Measurements from ENCODE around the gene PODXL2. TPM values are rescaled to one million over a fixed set of nuclear protein-coding genes. Genes with fewer than 3 reads are reported as not detected.
A peak's percentile ranks its signal among the peaks of the same experiment; 100 is the strongest.
"Not testable (repeated sequence)": the region's sequence is repeated elsewhere in the genome, so short reads cannot be mapped to it uniquely, and the experiment has no call there.

Gene PODXL2
- polyA plus RNA-seq, 3 donors: 50.7 to 61.2 (median 58.6) TPM

- DNase-seq: no peak
These were observed 59.0 kb downstream of the PODXL2 start for GRCh38 chr3:127688022-127688415.

- DNase-seq: no peak
These were observed 59.7 kb downstream of the PODXL2 start for GRCh38 chr3:127688416-127689265.

GRCh38 chr3:127689266-127689860, 60.4 kb downstream of the PODXL2 start:
- no peak for DNase-seq

GRCh38 chr3:127690106-127690505, 61.1 kb downstream of the PODXL2 start:
- DNase-seq: no peak

- no peak for DNase-seq
These were observed 62.0 kb downstream of the PODXL2 start for GRCh38 chr3:127690823-127691452.

- DNase-seq: no peak
These were observed 62.5 kb downstream of the PODXL2 start for GRCh38 chr3:127691489-127691888.

GRCh38 chr3:127691974-127692373, 63.0 kb downstream of the PODXL2 start:
- DNase-seq: no peak

- DNase-seq: no peak
These were observed 63.7 kb downstream of the PODXL2 start for GRCh38 chr3:127692501-127693335.

- DNase-seq: no peak
These were observed 64.4 kb downstream of the PODXL2 start for GRCh38 chr3:127693336-127693843.

- DNase-seq: no peak
These were observed 65.7 kb downstream of the PODXL2 start for GRCh38 chr3:127694467-127695215.

- DNase-seq: peak; percentile 65
These were observed 68.7 kb downstream of the PODXL2 start for GRCh38 chr3:127697551-127698240.

- no peak for DNase-seq
These were observed 69.3 kb downstream of the PODXL2 start for GRCh38 chr3:127698286-127698685.

GRCh38 chr3:127698691-127699415, 69.9 kb downstream of the PODXL2 start:
- DNase-seq: no peak

GRCh38 chr3:127699416-127700300, 70.7 kb downstream of the PODXL2 start:
- no peak for DNase-seq

- DNase-seq: no peak
These were observed 71.4 kb downstream of the PODXL2 start for GRCh38 chr3:127700406-127700805.

- DNase-seq: no peak
These were observed 72.4 kb downstream of the PODXL2 start for GRCh38 chr3:127701280-127701911.

- no peak for DNase-seq
These were observed 73.2 kb downstream of the PODXL2 start for GRCh38 chr3:127702151-127702578.

GRCh38 chr3:127704840-127705239, 75.9 kb downstream of the PODXL2 start:
- DNase-seq: not testable (repeated sequence)

Measured in renal pelvis (tissue), 4 donors.